Astrocyte of the spinal cord (primary cell): Measurements from ENCODE around the gene HTRA3.

Experiments used
- DNase-seq: peaks from one replicate; pipeline ENCODE4 v3.0.0; 2011; ENCODE audit warnings: low read depth, low spot score
- H3K4me3 ChIP-seq: 2 replicates; pipeline ENCODE4 v1.5.1; 2011; ENCODE audit warnings: low read depth, mild to moderate bottlenecking, low read length, moderate library complexity
- in situ Hi-C: cut with HindIII; loops from 2 replicates; pipeline ENCODE4 v1.10.0; 2017; ENCODE audit warnings: low sequenced_read_pairs
- TF ChIP-seq, protein P1 (sequence below): IDR thresholded peaks from 2 replicates; pipeline ENCODE4 v1.5.1; 2012; ENCODE audit warnings: low read depth, mild to moderate bottlenecking, low read length, inconsistent platforms

Gene HTRA3

DNA sequence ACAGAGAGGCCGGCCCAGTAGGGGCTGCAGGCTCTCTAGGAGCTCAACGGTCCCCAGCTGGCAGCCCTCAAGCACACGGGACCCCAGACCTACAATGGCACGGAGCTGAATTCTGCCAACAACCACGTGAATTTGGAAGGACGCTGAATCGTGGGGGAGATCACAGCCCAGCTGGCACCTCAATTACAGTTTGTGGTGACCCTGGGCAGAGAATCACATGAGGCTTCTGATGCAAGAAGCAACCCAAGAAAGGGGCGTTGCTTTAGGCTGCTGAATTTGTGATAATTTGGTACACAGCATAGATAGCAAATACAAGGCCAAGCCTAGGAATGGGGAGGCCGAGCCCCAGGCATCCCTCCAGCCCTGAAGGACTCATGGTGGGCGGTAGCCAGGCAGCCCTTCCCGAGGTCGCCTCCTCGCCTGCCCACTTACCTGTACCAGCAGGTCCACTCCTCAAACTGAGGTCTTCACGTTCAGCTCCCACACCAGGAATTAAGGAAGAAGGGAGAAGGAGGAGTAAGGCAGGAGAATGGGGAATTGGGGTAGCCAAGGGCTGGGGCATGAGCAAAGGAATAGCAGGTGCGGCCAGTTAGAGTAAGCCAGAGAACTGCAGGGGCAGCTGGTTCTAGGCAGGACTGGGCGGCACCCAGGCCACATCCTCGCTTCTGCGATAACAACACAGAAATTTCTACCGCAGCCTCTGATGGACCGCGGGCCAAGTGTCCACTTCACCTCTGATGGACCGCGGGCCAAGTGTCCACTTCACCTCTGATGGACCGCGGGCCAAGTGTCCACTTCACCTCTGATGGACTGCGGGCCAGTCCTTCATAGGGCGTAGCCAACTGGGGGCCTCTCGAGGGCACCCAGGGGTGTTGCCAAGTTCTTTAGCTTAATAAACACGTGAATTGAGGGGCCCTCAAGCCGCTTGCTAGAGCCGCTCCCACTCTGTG lies 23.4 kb upstream of the HTRA3 start:
- in situ Hi-C loops, result no loop called here
- H3K4me3 ChIP-seq, result no peak overlapping the region
- TF ChIP-seq, protein P1, sequence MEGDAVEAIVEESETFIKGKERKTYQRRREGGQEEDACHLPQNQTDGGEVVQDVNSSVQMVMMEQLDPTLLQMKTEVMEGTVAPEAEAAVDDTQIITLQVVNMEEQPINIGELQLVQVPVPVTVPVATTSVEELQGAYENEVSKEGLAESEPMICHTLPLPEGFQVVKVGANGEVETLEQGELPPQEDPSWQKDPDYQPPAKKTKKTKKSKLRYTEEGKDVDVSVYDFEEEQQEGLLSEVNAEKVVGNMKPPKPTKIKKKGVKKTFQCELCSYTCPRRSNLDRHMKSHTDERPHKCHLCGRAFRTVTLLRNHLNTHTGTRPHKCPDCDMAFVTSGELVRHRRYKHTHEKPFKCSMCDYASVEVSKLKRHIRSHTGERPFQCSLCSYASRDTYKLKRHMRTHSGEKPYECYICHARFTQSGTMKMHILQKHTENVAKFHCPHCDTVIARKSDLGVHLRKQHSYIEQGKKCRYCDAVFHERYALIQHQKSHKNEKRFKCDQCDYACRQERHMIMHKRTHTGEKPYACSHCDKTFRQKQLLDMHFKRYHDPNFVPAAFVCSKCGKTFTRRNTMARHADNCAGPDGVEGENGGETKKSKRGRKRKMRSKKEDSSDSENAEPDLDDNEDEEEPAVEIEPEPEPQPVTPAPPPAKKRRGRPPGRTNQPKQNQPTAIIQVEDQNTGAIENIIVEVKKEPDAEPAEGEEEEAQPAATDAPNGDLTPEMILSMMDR, result no peak
- DNase-seq, result no peak

DNA sequence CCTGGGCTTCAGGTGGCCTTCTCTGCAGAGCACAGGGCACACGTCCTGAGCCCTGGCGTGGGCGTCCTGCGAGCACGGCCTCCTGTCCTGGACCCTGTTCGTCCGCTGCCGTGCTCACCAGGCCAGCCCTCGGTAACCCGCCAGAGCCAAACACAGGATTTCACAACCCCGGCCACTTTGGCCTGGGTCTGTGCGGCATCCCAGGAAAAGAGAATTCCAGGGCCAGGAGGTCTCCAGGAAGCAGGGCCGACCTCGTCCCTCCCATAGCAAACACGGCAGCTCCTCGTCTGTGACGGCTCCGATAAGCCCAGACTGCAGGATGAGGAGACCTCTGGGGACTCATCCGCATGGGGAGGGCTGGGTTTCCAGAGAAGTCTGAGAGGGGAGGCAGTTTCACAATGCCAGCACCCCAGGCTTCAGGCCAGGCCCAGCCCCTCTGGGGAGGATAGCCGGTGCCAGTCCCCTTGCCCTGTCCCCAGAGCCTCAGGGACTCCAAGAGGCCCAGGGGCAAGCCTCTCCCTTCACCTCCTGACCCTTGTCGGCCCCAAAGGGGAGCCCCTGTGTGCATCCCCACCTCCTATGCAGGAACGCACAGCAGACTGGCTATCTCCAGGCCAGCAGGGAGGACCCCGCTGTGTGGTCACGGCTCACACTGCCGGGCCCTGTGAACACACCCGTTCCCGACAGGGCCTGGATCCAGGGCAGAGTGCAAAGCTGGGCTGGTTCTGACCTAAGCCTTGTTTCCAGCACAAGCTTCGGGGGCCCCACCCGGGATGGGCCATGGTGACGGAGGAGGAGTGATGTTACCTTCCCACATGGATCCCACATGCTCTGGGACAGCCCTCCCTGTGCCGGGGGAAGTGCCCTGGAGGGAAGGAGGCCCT lies 22.3 kb upstream of the HTRA3 start:
- TF ChIP-seq, protein P1, result no peak
- H3K4me3 ChIP-seq, result no peak overlapping the region
- no peak for DNase-seq
- in situ Hi-C loops, result no loop called here

DNA sequence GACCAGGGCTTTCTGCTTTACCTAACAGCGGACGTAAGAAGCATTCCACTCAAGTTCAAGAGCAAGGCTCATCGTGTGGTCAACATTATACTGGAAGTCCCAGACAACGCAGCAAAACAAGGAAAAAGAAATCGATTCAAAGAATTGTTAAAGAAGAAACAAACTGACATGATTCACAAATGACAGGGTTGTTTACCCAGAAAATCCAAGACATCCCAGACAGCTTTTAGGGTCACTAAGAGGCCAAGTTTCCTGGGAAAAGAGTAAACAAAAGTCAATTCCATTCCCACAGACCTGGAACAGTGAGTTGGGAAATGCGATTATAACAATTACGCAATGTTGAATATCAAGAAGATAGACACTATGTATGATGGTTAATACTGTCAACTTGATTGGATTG lies 21.5 kb upstream of the HTRA3 start:
- no peak overlapping the region for H3K4me3 ChIP-seq
- no peak for DNase-seq
- TF ChIP-seq, protein P1, result no peak
- in situ Hi-C loops, result no loop called here

DNA sequence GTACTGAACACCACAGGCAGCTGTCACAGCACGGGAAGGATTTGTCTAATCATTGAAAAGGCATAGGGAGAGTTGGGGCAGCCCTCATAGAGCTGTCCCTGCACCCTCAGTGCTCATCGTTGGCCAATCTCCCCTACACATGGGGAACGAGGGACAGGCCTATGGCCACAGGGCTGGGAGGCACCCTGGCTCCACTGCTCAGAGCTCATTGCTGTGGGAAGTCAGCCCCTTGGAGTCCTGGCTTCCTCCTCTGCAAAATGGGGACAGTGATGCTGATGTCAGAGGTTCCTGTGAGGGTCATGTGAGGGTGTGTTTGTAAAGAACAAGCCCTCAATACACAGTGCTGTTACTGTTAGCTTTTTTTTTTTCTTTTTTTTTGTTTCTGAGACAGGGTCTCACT lies 19.3 kb upstream of the HTRA3 start:
- TF ChIP-seq, protein P1, result no peak
- in situ Hi-C loops, result no loop called here
- no peak overlapping the region for H3K4me3 ChIP-seq
- no peak for DNase-seq

DNA sequence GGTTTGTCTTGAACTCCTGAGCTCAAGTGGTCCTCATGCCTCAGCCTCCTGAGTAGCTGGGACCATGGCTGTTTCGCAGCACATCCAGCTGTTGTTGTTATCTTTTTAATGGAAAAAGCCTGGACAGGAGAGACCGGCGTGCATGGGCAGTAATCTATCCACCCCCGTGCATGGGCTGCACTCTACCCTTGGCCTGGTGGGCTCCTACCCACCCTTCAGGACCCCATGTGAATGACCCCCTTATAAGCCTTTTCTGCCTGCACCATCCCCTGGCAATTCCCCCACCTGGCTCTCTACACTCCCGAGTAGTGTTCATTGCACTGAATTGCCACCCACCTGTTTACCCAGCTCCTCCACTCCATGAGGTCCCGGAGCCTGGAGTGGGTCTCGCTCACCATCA lies 18.9 kb upstream of the HTRA3 start:
- DNase-seq, result no peak
- no peak overlapping the region for H3K4me3 ChIP-seq
- TF ChIP-seq, protein P1, result no peak
- in situ Hi-C loops, result no loop called here

DNA sequence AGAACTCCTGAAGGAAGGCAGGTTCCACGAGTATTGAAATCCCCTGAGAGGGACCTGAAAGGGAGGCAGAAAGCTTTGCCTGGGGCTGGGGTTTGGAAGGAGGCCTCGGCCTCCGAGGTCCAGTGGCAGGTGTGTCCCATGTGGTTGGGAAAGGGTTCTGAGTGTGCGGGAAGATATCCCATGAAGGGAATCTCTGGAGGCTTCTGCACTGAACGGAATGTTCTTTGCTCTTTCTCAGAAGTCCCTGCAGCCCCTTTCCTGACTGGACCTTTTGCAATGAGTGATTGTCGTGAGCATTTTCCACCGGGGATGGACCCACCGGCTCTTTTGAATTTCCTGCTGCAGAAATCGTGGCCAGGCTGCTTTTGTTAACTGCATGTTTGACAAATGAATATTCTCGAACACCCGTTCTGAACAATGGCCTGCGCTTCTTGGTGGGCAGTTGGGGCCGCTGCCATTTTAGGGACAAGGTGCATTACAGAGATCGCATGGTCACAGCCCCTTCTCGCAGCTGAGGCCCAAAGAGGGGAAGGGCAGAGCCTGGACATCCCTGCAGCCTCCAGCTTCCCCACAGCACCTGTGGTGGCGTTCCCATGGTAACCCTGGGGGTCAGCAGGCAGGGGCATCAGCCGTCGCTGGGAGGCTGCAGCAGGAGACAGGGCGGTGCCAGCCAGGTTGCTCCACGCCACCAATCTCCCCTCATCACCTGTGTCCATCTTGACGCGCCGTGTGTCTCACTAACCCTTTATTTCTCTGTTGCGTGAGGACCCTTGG lies 18.3 kb upstream of the HTRA3 start:
- in situ Hi-C loops, result no loop called here
- H3K4me3 ChIP-seq, result no peak overlapping the region
- TF ChIP-seq, protein P1, result no peak
- DNase-seq, result no peak
